GM12872 (cell line): ENCODE results near the gene NUDT1.

Experiments used
- CTCF ChIP-seq: IDR thresholded peaks from 3 replicates; pipeline ENCODE4 v1.5.1; 2011; ENCODE audit warnings: low read depth, mild to moderate bottlenecking, low read length, moderate library complexity; ENCODE audit not compliant: insufficient read depth

The NUDT1 gene

GRCh38 chr7:2275101-2275500, 33.1 kb downstream of the NUDT1 start:
- no peak for TF ChIP-seq CTCF

DNA sequence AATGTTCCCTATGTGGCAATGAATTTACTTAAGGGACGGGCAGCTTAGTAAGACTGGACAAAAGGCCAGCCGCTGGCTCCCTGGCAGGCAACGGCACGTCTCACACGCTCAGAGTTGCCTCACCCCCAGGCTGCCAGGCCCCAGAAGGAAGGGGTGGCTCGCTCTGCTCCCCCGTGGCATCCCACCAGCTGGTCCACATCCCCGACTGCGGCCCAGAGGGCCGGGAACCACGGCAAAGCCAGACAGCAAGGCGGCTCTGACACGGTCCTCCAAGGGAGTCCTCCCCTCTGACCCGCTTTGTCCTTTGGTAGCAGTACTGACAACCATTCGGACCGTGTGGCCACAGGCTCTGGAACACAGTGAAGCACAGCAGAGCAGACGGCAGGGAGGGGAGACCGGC, 34.1 kb downstream of the NUDT1 start:
- TF ChIP-seq CTCF = no peak

GRCh38 chr7:2278026-2278425, 36.0 kb downstream of the NUDT1 start:
- no peak for TF ChIP-seq CTCF

- TF ChIP-seq CTCF = no peak
Observed at GRCh38 chr7:2279896-2280295, 37.9 kb downstream of the NUDT1 start.

GRCh38 chr7:2280424-2280823, 38.4 kb downstream of the NUDT1 start:
- TF ChIP-seq CTCF = no peak

- TF ChIP-seq CTCF = no peak
Observed at GRCh38 chr7:2281541-2281940, 39.5 kb downstream of the NUDT1 start.

DNA sequence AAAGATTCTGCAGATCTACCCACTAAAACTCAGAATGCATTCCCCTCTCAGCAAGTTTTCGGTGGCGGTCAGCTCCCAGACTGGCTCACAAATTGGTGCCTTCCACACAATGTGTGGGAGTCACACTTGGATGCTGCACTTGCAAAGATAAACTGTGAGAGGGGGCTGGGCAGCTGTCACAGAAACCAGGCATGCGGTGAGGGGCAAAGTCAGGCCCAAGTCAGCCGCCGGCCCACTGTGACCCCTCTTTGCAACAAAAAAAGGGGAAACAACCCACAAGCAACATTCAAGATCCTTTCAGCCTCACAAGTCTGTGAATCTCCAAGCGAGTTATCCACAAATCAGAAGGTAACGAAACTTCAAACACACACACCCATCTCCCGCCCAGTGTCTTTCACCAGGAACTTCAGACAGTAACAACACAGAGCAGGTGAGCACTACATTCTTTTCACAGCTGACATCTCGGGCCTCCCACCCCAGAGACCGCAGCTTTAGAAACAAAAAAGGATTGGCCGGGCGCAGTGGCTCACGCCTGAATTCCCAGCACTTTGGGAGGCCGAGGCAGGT, 40.2 kb downstream of the NUDT1 start:
- TF ChIP-seq CTCF = no peak

- TF ChIP-seq CTCF = no peak
Observed at GRCh38 chr7:2283074-2283473, 41.0 kb downstream of the NUDT1 start.
